GM19455 (cell line): ENCODE results near the gene ABCA1.
"Not testable (repeated sequence)": the region's sequence is repeated elsewhere in the genome, so short reads cannot be mapped to it uniquely, and the experiment has no call there.

Experiments
- ATAC-seq: cut with Tn5 transposase; IDR thresholded peaks from one replicate; pipeline ENCODE4 v1.9.1; 2021; ENCODE audit not compliant: unreplicated experiment

ABCA1 gene

DNA sequence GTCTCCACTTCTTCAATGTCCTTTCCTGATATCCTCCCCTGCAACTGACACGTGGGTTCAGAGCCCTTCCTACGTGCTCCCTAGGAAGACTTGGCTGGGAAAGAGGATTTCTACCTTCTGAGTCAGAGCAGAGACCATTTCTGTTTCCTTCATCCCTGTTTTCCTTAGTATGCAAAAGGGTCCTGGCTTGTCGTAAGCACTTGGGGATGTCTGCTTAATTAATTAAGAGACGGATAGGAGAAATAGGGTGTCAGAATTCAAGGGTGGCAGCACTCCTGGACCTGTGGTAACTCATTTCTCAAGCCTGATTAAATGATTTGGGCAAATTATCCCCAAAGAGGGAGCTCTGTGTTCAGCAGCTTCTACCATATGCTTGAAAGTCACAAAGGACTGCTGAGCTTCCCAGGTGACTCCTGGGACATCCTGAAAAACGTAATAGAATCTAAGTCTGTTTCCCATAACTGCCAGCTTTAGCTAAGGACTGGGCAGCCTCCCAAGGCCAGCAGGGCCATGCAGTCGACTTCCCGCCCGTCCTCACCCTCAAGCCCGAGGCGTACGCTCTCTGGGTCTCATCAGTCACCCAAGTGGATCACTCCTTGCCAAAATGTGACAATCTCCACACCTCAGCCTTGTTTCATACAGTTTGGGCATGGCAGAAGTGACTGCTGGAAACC is 20.5 kb downstream of the ABCA1 start:
- no peak for ATAC-seq

DNA sequence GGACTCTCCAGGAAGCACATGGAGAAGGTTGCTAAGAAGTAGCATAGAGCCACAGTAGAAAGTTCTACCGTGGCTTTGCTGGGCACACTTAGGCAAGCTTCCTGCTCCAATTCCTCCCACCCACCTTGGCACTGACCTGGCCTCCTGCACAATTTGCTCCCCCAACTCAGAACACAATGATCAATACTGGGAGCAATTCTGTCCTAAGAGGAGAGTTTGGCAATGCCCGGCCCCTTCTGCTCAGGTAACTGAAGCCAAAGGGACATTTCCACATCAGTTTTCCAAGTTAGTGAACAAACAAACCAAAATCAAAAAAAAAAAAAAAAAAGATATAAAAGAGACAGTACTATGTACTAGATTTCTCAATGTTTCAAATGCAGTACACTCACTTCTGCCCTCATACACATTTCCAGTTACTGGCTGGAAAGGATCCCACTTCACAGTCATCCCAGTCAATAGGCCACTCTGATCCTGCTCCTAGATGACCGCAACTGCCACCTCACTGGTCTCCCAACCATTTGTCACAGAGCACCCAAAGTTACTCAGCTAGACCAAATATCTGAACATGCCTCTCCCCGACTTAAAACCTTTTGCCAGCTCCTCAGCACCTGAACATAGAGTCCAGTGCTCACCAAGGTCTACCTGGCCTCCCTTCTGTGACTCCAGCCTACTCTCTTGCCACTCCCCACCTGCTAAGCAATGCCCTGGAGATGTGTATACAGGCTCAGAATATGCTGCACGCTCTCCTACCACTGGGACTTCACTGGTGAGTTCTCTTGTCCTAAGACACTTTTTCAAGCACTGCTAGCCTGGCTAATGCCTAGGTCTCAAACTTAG is 21.3 kb downstream of the ABCA1 start:
- no peak for ATAC-seq

DNA sequence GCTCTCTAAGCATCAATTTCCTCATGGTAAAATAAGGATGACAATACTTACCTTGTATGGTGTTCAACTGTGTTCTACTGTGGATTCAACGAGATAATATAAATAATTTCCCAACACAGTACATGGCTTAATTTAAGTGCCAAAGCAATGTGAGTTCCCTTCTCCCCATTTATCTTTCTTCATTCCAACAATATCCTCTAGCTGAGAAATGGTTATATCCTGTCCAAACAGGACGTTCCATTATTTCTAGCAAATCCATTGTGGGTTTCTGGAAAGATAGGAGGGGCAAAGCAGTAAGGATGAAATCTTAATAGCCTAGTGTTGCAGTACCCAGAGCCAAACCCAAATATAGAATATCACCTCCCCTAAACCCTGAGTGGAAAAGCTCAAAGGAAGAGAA is 22.0 kb downstream of the ABCA1 start:
- ATAC-seq = no peak

GRCh38 chr9:104905153-104905901 is 22.6 kb downstream of the ABCA1 start:
- no peak for ATAC-seq

DNA sequence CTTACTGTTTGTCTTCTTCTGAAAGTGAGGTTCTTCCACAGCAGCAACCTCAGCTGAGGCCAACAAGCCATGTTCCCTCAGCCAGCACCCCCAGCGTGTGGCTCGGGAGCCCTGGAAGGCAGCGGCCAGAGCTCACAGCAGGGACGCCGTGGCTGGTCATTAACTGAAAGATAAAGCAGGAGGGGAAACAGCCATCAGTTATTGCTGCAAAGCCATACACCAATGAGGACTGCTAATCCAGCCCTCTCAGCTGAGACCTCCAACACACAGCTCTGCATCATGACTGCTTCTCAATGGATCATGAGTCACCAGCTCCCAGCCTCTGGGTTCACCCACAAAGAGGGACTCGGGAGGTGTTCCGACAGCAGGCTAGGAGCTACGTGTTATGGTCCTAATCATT is 24.3 kb downstream of the ABCA1 start:
- no peak for ATAC-seq

GRCh38 chr9:104900871-104901270 is 27.1 kb downstream of the ABCA1 start:
- ATAC-seq = no peak

DNA sequence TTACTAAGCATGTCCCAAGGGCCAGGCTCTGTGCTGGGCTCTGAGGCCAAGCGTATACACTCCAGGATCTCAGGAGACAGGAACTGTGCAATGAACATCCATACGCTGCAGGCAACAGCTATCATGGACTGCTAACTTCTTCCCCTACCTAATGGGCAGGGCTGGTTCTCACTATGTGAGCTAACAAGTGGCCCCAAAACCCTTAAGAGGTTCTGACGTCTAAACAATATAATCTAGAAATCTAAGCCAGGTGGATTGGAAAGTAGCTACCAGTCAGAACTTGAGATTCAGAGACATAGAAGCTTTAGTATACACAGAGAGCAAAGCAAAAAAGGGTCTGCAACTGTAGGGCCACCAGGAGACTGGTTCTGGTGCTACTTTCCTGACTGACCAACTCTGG is 27.6 kb downstream of the ABCA1 start:
- no peak for ATAC-seq

DNA sequence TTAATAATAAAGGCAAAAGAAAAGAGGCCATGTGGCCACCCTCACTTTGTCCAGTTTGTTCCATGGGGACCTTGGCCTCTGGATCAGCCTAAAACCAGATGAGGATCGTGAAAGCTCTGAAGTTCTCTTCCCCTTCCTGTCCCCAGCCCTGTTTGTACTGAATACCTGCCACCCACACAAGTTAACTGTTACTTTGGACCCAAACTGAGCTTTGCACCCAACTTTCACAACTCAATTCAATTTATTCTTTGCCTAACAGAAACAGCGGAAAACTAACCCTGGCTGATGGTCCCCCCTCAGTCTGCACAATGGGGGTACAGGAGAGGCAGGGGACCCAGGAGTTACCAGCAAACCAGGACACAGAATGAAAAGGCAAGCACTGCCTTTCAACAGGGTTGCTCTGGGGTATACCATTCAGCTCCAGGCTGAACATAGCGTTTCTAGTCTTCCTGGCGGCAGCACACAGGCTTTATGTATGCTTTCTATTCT is 28.2 kb downstream of the ABCA1 start:
- no peak for ATAC-seq

DNA sequence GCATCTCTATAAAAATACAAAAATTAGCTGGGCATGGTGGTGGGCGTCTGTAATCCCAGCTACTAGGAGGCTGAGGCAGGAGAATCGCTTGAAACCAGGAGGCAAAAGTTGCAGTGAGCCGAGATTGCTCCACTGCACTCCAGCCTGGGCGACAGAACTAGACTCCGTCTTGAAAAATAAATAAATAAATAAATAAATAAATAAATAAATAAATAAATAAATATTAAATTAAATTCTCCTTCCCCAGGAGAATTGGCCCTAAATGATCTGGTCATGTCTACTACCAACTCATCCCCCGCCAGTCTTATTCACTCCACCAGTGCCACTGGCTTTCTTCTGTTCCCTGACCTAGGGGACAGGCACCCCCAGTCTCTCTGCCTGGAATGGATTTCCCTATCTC is 29.6 kb downstream of the ABCA1 start:
- not testable (repeated sequence) for ATAC-seq

DNA sequence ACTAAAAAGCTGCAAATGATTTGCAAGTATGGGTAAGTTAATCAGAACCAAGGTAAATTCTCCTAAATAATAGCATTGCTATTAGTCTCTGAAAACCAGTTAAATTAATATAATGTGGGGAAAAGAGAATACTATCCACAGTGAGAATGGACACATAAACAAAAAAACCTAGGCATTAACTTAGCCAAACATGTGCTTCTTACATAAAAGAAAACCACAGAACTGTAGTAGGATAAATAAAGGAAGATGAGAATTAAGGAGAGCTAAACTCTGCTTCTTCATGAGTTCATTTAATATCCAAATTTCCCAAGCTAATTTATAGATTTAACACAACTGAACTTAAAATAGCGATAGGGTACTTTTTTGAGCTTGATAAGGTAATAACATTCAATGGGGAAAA is 31.8 kb downstream of the ABCA1 start:
- ATAC-seq = no peak

DNA sequence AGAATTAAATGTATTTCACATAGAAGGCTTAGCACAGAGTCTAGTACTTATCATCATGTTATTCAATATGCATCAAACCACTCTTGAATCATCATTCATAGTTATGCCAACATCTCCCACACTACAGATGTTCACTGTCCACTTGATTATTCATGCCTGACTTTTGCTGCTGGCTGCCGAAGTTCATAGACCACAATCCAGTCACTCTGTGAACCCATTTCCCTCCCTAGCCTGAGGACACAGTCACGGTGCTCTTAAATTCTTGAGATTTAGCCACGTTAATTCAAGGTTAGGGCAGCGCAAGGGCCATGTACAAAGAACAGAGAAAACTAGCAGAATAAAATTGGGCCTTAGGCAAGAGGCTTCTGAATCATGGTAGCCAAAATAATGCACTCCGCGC is 32.4 kb downstream of the ABCA1 start:
- no peak for ATAC-seq

DNA sequence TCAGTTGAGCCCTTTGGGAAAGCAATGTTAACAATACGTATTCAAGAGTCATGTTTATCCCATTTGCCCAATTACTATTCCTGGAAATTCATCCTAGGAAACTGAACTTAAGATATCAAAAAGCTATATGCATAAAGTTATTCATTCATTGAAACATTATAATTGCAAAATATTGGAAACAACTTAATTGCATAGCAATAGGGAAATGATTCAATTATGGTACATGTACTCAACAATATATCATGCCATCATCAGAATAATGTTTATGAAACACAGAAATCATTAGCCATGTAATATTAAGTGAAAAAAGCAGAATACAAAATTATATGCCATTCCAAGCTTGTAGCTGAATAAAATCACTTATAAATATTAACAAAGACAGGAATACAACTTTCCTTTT is 35.3 kb downstream of the ABCA1 start:
- no peak for ATAC-seq

GRCh38 chr9:104890433-104890770 is 37.6 kb downstream of the ABCA1 start:
- ATAC-seq = no peak

DNA sequence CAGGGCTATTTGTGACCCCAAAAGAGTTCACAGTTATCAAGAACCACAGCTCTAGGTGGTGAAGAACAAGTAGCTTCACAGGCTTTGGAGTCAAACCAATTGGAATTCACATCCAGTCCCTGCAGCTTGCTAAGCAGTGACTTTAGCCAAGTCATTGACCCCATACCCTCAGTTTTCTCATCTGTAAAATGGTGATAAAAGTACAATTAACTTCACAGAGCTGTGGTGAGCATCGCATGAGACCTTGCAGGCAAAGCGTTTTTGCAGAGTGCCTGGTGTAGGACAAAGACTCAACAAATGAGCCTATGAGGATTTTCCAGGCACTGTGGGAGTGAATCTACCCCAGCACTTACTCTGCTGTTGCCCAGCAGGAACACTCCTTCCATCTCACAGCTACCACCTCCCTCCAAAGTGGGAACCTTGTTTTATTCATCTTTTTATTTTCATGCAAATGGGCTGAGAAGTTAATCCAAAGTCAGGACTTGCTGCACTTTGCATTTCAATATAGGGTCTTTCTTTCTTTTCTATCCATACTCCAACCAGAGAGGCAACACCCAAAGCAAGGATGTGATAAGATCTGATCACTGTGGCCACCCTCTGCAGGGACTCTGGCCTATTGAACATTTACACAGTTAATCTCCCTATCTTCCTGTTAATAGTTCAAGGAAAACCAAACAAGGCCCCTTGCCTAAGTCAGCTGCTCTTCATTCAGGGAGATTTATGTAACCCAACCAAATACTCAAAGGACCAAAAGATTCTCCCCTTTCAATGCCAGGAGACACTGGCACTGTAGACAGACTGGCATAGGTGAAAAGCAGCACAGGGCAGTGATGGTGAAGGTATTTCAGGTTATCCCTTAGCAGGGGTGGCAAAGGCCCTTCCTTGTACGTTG is 41.9 kb downstream of the ABCA1 start:
- ATAC-seq = no peak

- no peak for ATAC-seq
Measured at GRCh38 chr9:104883169-104883568, 44.8 kb downstream of the ABCA1 start.

- ATAC-seq = no peak
Measured at GRCh38 chr9:104882566-104882965, 45.4 kb downstream of the ABCA1 start.

- ATAC-seq = no peak
Measured at GRCh38 chr9:104882086-104882485, 45.9 kb downstream of the ABCA1 start.

GRCh38 chr9:104879555-104880309 is 48.2 kb downstream of the ABCA1 start:
- no peak for ATAC-seq

GRCh38 chr9:104876587-104876986 is 51.4 kb downstream of the ABCA1 start:
- ATAC-seq = no peak

DNA sequence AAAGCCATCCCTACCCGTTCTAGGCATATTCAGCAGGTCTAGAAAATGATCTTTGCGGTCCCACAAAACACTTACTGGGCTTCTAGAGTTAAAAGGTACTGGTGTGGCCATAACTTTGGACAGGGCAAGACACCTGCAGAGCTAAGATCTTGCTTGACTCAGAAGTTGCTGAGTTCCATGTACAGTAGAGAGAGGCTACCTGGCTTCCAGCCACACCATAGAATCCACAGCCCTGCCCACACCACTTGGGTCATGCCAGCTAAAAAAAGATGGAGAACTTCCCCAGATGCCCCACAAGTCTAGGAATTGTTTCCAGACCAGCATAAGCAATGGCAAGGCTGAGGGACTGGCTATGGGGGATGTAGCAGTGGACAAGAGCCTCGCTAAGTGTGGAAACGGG is 52.1 kb downstream of the ABCA1 start:
- ATAC-seq = no peak
